ENCODE data around the gene RAD51B. TPM values are rescaled to one million over a fixed set of nuclear protein-coding genes. Genes with fewer than 3 reads are reported as not detected.
"Not testable (repeated sequence)": the region's sequence is repeated elsewhere in the genome, so short reads cannot be mapped to it uniquely, and the experiment has no call there.

The RAD51B gene
- total RNA-seq, 1 donor from 2014 or later: 2.5 TPM

DNA sequence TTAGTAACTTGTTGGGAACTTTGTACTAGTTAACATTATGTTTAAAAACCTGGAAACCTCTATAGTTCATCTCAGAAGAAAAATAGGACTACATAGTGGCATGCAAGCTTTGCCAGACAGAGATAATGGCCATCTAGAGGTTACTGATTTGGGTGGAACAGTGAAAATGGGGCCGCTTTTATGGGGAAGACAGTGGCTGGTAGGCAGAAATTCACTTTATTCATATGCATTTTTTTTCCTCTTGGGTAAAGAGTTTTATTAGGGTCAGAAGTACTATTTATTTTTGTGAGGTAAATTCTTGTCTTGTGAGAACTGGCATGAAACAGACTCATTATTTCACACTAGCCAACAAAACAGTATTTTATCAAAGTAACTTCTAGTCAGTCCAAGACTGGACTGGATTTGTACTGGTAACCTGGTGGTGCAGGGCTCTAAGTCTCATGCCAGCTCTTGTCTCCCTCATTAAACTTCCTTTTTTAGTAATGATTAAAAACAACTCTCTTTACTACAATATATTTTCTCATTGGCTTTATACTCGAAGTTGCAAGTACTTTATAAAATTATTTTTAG, 345.8 kb downstream of the RAD51B start:
- ATAC-seq (ENCODE audit: poor library complexity) (no peak), DNase-seq (no peak)
- intact Hi-C loops (cut with DNase I): no loop called here

DNA sequence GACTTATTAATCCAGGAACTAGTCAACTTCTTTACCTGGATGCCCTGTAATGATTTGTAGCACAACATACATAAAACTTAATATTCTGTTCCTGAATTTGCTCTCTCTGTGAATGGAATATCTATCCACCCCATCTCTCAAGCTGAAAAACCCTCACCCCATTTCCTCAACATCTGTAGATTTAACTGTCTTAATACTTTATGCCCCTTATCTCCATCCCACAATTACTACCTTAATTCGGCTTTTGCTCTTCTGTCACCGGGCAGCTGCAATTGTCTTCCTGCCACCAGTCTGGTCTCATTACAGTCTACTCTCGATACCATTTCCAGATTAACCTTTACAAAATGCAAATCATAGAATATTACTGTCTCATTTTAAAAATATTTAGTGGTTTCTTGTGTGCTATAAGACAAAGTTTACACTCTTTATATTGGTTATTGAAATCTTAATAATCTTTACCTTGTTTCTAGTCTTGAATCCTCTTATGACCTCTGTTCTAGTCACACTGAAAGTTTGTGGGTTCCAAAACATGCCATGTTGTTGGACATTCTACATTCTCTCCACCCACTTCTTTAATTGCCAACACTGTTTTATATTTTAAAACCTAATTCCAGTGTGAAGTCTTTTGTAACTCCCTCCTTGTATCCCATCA, 347.3 kb downstream of the RAD51B start:
- ATAC-seq (ENCODE audit: poor library complexity) (no peak), DNase-seq (no peak)
- intact Hi-C loops (cut with DNase I): no loop called here

DNA sequence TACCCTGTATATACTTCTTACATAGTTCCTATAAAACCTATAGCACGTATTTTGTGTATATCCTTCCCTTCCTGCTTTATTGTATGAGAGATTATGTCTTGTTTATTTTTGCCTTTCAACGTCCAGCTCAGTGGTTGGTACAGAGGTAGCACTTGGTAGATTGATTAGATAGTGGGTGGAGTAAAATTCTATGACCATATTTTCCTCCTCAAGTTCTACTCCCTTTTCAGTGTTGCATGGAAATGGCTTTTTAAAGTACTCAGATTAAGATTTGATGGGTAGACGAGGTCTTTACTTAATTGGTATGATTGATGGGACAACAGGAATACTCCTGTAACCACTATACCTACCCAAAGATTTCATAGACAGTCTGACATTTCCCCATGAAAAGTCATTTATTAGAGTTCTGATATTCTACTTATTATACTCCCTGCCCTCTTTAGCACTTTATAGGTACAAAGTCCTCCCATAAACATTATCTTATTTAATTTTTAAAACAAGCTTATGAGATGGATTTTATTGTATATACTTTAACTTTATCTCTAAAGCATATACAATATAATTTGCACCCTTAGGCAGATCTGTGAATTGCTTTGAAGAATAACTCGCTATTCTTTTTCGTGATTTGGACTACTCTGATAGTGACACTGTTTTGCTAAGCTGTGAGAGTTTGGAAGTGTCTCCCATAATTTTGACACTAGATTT, 348.0 kb downstream of the RAD51B start:
- no peak for ATAC-seq (ENCODE audit: poor library complexity)

DNA sequence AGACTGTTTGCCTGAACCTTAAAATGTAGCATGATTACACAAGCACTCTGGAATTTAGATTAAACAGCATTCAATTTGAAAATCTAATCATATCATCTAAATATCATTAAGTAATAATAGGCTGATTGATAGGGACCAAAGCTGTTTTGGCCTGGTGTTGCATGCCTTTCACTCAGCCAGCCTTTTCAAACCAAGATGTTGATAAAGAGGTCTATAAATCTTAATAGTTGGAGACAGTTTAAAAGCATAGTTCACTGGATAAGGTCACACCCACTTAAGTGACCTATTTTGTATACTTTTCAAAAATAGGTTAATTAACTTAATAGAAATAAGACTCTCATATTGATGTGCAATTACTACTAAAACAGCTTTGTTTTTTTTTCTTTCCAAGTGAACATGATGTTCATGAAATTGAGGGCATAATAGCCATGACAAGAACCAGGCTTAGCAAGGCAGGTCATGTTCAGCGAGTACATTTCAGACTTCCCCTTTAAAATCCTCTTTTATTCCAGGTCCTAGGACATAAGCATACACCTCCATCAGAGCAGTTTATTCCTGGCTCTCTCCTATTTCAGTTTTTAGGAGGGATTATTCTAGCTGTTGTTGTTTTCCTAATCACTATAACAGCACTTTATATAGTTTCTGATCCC, 349.0 kb downstream of the RAD51B start:
- no peak for ATAC-seq (ENCODE audit: poor library complexity)
- DNase-seq: no peak
- intact Hi-C loops (cut with DNase I): no loop called here

More for the DNA sequence above, 348.0 kb downstream of the RAD51B start:
- no peak for DNase-seq
- intact Hi-C loops (cut with DNase I): no loop called here

DNA sequence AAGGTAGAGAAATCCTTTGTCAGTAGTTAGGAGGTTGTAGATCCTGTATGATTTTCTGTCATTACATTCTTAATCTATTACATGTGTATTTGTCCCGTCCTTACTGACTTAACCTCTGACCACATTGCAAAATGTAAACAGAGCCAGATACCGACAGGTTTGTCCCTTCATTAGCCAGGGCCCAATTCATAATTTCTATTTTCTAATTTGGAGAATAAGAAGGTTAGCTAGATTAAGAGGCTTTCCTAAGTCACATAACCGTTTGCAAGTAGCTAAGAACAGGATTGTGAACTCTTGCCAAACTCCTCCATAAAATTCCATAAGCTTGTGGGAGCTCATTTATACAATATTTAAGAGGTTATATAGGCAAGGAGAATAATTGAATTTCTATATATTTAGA, 352.6 kb downstream of the RAD51B start:
- intact Hi-C loops (cut with DNase I): no loop called here
- DNase-seq (no peak), ATAC-seq (ENCODE audit: poor library complexity) (no peak)

DNA sequence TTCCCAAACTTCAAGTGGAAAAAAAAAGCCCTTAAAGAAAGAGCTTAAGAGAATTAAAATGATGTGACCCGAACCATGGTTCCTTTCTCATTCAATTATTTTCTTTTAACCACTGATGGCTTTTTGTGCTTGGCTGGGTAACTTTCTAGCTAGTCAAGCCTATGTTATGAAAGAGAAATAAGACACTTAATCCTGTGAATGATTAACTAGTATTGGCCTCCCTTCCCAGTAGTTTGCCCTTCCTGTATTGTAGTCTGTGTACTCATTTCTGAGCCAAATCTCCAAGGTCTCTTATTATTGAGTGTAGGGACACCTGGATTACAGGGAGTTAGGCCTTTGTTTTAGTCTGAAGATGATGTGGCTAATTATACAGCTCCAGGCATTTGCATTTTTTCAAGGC, 353.0 kb downstream of the RAD51B start:
- no peak for DNase-seq
- intact Hi-C loops (cut with DNase I): no loop called here
- ATAC-seq (ENCODE audit: poor library complexity): no peak

DNA sequence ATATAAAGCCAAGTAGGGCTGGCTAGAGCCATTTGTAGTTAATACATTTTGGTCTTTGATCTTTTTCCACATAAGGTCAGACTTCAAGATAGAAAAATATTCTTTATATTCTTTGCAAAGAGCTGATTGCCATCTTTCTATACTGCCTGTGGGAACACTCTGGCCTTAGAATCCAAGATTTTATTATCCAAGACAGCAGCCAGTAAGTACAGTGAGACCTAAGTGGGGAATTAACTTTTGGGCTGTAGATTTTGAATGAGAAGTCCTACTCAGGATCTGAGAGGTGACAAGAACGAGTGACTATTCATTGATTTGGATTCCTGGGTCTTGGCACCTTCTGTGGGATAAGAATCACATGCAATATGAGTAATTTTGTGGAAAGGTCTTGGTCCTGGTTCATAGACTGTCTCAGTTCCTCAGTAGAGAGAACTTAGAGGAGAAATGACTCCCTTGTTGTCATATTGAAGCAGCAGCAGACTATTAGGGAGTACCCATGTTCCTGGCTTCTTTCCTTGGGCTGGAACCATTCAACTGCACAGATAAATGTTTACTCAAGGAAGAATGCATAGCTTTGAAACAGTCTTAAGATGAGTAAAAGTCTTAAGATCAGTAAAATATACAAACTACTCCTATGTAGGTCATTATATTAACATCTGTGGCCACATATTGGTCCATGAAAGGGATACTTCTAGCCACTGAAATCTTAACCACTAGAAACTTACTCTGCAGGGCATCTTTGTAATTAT, 353.8 kb downstream of the RAD51B start:
- intact Hi-C loops (cut with DNase I): no loop called here
- DNase-seq (no peak), ATAC-seq (ENCODE audit: poor library complexity) (no peak)

DNA sequence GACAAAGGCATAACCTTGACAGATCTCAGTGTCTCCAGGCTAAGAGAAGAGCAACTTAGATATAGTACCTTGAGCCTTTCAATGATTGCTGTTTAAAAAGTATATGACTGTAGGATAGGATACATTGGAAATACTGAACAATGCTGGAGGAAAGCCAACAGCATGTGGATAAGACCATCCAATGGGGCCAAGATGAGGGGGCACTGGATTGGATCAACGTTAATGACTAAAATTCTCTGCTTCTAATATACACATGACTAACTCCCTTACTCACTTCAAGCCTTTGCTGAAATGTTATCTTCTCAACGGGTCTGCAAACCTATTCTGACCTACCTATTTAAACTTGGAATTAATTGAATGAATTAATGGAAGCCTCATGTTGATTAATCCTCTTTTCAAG, 354.9 kb downstream of the RAD51B start:
- DNase-seq (no peak), ATAC-seq (ENCODE audit: poor library complexity) (no peak)
- intact Hi-C loops (cut with DNase I): no loop called here

DNA sequence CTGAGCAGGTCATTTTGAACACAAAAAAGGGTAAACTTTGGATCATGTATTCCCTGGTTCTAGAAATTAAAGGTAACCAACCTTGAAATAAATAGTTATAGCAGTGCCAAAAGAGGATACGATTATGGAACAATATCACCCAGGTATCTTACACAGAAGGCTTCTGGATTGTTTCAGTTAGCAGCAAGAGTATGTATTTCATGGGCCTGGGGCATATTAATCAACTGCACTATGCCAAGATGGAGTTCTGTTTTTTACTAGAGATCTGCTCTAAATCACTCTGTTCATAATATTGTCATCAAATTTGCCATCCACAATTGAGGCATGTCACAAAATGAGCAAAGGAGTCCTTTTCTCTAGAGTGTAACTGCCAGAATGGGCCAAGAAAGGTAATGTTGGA, 357.1 kb downstream of the RAD51B start:
- DNase-seq (no peak), ATAC-seq (ENCODE audit: poor library complexity) (no peak)
- intact Hi-C loops (cut with DNase I): no loop called here

DNA sequence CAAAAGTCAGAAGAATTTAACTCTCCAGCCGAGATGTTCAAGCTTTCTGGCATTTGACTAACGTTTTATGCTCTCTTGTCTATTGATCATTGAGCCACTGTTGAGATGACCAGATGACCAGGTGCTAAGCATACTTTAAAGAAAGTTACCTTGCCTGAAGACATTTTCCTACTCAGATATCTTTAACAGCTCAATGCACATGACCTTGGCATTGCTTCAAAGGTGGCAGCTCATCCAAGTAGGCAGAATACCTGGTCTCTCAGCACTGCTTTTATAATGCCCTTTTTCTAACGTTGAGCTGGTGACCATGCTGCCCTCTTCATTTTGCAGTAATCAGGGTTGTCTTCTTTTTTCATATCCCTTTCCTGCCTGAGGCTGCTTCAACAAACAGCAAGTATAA, 358.1 kb downstream of the RAD51B start:
- intact Hi-C loops (cut with DNase I): no loop called here
- DNase-seq (no peak), ATAC-seq (ENCODE audit: poor library complexity) (no peak)

DNA sequence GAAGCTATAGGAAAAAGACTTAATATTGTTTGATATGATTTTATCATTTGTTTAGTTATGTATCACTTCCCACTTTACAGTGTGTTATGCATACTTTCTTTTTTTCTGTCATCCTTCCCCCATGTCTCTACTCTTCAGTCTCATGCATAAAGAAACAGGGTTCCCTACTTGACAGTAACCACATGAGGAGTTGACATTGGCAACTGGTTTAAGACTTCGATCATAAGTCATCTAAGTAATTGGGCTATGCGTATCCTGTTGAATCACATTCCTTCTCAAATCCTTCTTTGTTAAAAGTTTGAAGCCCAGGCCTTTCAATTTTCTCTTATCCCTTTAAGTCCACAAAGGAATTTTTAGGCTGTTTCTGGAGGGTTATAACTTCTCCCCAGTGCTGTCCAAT, 358.7 kb downstream of the RAD51B start:
- no peak for DNase-seq
- no peak for ATAC-seq (ENCODE audit: poor library complexity)
- intact Hi-C loops (cut with DNase I): no loop called here

DNA sequence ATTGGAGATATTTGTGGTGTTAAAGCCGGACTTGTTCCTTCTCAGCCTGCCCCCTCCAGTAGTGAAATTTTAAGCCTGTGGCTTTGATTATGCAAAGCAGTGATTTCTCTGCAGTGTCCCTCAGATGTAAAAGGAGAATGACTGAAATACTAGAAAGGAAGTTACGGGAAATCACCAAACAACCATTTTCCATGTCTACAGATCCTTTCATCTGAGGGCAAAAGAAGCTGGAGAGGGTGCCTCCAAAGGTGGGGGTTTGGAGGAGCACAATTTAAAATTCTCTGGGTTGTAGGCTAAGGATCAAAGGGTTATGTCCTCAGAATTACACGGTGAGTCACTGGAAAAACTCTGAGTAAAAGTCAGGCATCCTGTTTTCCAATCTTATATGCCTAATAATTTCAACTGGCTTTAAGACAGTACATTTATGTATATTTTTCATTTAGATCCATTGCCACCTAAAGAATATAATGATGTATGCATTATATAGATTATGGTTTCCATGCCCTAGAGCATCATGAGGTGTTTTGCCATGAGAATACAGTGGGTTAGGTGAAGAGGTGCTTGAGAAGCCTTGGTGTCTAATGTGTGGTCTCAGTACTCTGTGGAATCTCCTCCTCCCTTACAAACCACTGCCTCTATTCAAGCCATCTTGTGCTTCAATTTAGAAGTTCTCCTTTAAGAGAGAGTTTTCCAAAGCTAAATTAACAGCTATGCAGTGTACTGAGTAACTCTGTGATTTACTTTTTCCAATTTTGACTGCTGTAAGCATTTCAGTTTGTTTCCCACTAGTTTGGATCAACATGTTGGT, 362.1 kb downstream of the RAD51B start:
- DNase-seq: no peak
- no peak for ATAC-seq (ENCODE audit: poor library complexity)
- intact Hi-C loops (cut with DNase I): no loop called here

DNA sequence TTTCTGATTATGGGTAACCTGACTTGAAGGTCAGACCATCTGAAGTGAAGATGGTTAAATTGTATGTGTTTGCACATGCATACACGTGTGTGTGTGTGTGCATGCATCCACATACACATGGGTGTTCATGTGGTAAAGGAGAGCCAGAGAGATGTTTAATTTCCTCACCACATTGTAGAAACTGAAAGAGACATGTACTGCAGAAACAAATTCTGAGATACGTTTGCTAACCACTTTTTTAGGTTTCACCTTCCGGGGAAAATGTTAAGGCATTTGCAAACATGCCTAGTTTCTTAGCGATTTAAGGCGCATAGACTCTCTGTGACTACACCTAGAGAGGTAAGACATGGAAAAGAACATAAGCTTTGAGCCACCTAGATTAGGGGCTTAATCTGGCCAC, 362.9 kb downstream of the RAD51B start:
- intact Hi-C loops (cut with DNase I): no loop called here
- DNase-seq (no peak), ATAC-seq (ENCODE audit: poor library complexity) (no peak)

DNA sequence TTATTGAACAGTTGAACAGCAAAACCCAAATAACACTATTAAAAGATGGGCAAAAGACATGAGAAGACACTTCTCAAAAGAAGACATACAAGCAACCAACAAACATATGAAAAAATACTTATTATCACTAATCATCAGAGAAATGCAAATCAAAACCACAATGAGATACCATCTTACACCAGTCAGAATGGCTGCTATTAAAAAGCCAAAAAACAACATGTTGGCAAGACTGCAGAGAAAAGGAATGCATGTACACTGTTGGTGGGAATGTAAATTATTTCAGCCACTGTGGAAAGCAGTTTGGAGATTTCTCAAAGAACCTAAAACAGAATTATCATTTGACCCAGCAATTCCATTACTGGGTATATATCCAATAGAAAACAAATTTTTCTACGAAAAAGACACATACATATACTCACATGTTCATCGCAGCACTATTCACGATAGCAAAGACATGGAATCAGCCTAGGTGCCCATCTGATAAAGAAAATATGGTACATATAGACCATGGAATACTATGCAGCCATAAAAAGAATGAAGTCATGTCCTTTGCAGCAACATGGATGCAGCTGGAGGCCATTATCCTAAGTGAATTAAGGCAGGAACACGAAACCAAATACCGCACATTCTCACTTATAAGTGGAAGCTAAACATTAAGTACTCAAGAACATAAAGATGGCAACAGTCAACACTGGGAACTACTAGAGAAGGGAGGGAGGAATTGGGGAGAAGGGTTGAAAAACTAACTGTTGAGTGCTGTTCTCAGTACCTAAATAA, 367.1 kb downstream of the RAD51B start:
- DNase-seq; ATAC-seq (ENCODE audit: poor library complexity); intact Hi-C loops (cut with DNase I): not testable (repeated sequence)

DNA sequence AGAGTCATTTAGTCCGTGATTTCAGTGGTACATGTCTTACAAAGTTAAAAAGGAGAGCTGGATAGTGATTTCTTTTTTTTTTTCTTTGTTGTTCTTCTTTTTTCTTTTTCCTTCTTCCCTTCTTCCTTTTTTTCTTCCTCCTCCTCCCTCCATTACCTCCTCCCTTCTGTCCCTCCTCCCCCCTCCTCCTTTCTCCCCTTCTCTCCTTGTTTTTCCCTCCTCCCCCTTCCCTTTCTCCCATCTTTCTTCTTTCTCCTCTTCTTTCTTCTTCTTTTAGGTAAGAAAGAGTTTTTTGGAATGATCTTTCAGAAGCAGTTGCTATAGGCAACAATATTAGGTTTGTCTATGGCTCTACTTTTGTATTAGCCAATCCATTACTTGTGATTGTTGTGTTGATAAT, 368.6 kb downstream of the RAD51B start:
- intact Hi-C loops (cut with DNase I): no loop called here
- DNase-seq (no peak), ATAC-seq (ENCODE audit: poor library complexity) (no peak)

DNA sequence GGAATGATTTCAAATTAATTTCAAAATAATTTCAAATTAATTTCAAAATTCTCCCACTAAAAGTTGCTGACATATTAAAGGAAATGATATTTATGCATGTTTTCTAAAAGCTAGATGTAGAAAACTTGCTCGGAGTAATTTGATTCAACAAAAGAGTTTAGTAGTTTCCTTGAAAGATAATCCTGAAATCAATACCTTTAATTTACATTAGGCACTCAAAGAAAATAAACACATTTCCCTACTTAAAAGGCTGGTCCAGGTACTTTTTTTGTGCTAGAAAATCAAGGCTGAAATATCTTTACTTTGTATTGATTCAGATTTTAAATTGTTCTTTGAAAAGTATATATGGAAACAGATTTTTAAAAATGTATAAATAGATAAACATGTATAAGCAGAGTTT, 370.5 kb downstream of the RAD51B start:
- DNase-seq (no peak), ATAC-seq (ENCODE audit: poor library complexity) (no peak)
- intact Hi-C loops (cut with DNase I): no loop called here

DNA sequence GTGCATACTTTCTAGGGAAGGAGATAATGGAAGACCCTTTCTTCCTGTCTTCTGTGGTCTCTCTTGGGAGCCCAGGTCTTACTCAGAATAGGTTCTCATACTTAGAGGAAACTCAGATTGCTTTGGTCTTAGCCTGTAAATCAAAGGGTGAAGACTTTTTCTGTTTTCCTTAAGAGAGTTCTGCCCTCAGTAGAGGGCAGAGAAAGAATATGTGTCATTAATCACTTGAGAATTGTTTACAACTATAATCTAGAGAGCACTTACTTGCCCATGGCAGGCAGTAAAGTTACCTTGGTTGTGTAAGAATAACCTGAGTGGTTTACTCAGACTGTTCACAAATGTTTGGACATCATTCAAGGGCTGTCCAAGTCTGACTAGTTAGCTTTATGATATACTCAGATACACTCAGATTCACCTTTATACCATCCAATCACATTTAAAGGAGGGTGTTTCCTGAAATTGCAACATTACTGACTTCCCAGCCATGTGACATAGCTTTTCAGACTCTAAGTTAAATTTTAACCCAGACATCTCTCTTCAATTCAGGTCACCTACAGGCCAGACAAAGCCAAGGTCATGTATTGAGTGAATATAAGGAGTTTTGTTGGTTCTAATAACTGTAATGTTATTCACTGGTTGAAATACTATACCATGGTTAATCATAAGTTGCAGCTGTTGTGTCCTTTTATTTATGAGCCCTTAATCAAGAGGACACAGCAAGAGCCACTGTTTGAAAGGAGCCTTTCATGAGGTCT, 372.2 kb downstream of the RAD51B start:
- intact Hi-C loops (cut with DNase I): no loop called here
- DNase-seq: no peak
- ATAC-seq (ENCODE audit: poor library complexity): peak; percentile 27

Data from Right ventricle myocardium superior (tissue), 1 donor.